Osteocyte (in vitro differentiated cells): ENCODE results near the gene DOK1. TPM values are rescaled to one million over a fixed set of nuclear protein-coding genes. Genes with fewer than 3 reads are reported as not detected.

ENCODE experiments used
- DNase-seq: peaks from one replicate; pipeline ENCODE4 v3.0.0; 2021; ENCODE audit warnings: mixed read lengths; ENCODE audit not compliant: unreplicated experiment; ENCODE audit errors: extremely low spot score
- H3K27ac Mint-ChIP-seq: one replicate; pipeline ENCODE4 v1.8.0; 2021; ENCODE audit warnings: mild to moderate bottlenecking, mixed read lengths; ENCODE audit not compliant: unreplicated experiment
- H3K27me3 Mint-ChIP-seq: one replicate; pipeline ENCODE4 v1.8.0; 2021; ENCODE audit warnings: mixed read lengths; ENCODE audit not compliant: unreplicated experiment
- H3K36me3 Mint-ChIP-seq: one replicate; pipeline ENCODE4 v1.8.0; 2021; ENCODE audit warnings: mixed read lengths; ENCODE audit not compliant: unreplicated experiment
- H3K4me1 Mint-ChIP-seq: one replicate; pipeline ENCODE4 v1.8.0; 2021; ENCODE audit warnings: mixed read lengths; ENCODE audit not compliant: unreplicated experiment
- H3K4me3 Mint-ChIP-seq: one replicate; pipeline ENCODE4 v1.8.0; 2021; ENCODE audit warnings: mild to moderate bottlenecking, moderate library complexity, mixed read lengths; ENCODE audit not compliant: unreplicated experiment
- H3K9me3 Mint-ChIP-seq: one replicate; pipeline ENCODE4 v1.8.0; 2021; ENCODE audit warnings: mixed read lengths; ENCODE audit not compliant: unreplicated experiment
- total RNA-seq: library from RNA; stranded (reverse); gene quantifications from 2 replicates; pipeline ENCODE4 v1.2.1, GENCODE V29; 2021
- TF ChIP-seq, protein P1 (sequence below): fragments of 200-600 bp; sonication (generic); IDR thresholded peaks from 2 replicates; pipeline ENCODE4 v1.5.0; 2021; ENCODE audit warnings: antibody characterized with exemption, mild to moderate bottlenecking, moderate library complexity

The DOK1 gene
- total RNA-seq, 1 donor from 2014 or later = 17.7 TPM

DNA sequence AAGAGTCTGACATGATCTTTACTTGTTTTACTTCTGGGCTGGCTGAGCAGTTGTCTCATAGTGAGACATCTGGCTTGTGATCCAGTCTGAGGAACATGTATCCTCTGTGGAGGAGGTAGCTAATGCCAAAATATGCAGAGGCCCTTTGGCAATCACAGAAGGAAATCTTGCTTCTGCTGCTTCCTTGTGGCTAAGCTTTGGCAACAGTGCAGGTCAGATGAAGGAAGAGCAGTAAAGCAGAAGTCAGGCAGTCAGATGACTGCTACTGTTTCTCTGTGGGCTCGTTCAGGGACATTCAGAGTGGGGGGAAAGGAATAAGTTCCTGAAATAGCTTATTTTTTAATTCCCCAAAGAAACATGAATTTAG, 22.3 kb downstream of the DOK1 start:
- H3K36me3 Mint-ChIP-seq = no peaks in the 10 kb centered on the region
- H3K27ac Mint-ChIP-seq = no peak overlapping the region
- TF ChIP-seq, protein P1, sequence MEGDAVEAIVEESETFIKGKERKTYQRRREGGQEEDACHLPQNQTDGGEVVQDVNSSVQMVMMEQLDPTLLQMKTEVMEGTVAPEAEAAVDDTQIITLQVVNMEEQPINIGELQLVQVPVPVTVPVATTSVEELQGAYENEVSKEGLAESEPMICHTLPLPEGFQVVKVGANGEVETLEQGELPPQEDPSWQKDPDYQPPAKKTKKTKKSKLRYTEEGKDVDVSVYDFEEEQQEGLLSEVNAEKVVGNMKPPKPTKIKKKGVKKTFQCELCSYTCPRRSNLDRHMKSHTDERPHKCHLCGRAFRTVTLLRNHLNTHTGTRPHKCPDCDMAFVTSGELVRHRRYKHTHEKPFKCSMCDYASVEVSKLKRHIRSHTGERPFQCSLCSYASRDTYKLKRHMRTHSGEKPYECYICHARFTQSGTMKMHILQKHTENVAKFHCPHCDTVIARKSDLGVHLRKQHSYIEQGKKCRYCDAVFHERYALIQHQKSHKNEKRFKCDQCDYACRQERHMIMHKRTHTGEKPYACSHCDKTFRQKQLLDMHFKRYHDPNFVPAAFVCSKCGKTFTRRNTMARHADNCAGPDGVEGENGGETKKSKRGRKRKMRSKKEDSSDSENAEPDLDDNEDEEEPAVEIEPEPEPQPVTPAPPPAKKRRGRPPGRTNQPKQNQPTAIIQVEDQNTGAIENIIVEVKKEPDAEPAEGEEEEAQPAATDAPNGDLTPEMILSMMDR = no peak
- no peak overlapping the region for H3K4me3 Mint-ChIP-seq
- peaks cover 17% of the 10 kb centered on the region for H3K4me1 Mint-ChIP-seq
- H3K9me3 Mint-ChIP-seq = peaks cover 4% of the 10 kb centered on the region
- DNase-seq = no peak
- no peaks in the 10 kb centered on the region for H3K27me3 Mint-ChIP-seq

DNA sequence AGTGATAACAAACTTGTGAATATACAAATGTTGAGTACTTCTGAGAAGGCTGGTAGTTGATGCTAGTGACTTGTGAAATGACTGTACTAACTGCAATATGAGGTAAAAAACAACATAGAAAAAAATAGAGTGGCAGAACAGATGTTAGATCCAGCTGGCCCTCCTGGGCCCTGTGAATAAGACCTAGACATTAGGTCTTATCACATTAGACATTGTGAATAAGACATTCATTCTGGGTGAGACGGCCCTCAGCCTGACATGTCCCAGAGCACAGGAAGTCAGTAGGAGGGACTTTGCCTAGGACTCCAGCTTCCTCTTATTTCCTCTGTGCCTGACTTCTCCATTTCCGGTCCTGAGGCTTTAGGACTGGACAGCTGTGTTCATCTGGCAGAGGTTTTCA, 22.9 kb downstream of the DOK1 start:
- no peak for DNase-seq
- peaks cover 4% of the 10 kb centered on the region for H3K9me3 Mint-ChIP-seq
- H3K27ac Mint-ChIP-seq = no peak overlapping the region
- H3K36me3 Mint-ChIP-seq = no peaks in the 10 kb centered on the region
- TF ChIP-seq, protein P1 = no peak
- H3K27me3 Mint-ChIP-seq = no peaks in the 10 kb centered on the region
- no peak overlapping the region for H3K4me3 Mint-ChIP-seq
- peaks cover 17% of the 10 kb centered on the region for H3K4me1 Mint-ChIP-seq

DNA sequence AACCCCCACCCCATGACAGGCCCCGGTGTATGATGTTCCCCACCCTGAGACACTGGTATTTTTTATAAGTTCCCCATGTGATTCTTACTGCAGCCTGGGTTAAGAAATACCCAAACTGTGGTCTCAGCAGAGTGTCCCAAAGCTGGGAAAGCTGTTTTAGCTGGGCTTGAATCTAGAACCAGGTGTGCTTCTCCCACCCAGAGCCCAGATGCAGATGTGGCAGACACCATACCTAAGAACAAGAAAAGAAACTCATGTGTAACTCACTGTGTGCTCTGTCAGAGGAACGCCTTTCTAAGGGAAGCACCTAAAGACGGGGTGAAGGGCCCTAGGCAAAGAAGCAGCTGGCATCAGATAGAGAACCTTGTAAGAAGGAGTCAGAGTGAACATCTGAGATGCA, 23.9 kb downstream of the DOK1 start:
- Mint-ChIP-seq H3K36me3 (no peaks in the 10 kb centered on the region), H3K4me3 (no peak overlapping the region), H3K4me1 (peaks cover 19% of the 10 kb centered on the region), H3K27ac (no peak overlapping the region), H3K9me3 (peaks cover 4% of the 10 kb centered on the region), H3K27me3 (no peaks in the 10 kb centered on the region)
- no peak for DNase-seq
- TF ChIP-seq, protein P1 = no peak

DNA sequence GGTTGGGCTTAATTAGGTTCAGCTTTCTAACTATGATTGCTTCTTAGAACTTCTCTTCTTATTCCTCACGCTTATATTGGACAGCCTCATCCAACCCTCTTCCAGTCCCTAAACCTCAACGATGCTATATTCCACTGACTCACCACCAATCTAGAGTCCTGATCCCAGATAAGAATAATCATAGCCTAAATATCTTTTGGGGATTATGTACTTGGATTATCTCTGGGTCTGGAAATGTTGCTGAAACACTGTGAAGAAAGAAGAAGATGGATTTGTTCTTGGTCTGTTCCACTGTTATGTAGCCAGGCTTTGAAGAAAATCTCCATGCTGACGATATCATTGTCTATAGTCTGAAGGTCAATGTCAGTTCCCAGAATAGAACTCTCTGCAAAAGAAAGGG, 26.9 kb downstream of the DOK1 start:
- H3K27ac Mint-ChIP-seq = no peak overlapping the region
- no peak for DNase-seq
- no peaks in the 10 kb centered on the region for H3K36me3 Mint-ChIP-seq
- peaks cover 21% of the 10 kb centered on the region for H3K4me1 Mint-ChIP-seq
- TF ChIP-seq, protein P1 = no peak
- H3K4me3 Mint-ChIP-seq = no peak overlapping the region
- no peaks in the 10 kb centered on the region for H3K27me3 Mint-ChIP-seq
- H3K9me3 Mint-ChIP-seq = no peaks in the 10 kb centered on the region

DNA sequence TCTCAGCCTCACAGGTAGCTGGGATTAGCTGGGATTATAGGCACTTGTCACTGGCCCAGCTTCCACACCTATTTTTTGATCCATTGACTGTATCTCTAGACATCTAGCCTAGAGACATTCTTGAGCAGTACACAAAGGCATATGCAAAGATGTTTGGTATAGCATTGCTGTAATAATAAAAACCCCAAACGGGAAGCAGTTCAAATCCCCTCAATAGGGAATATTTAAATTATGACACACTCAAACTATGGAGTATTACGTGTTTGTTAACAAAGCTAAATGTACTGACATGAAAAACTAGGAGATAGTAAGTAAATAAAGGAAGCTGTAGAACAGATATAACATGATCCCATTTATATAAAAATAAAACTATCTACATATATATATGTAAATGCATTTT, 27.7 kb downstream of the DOK1 start:
- Mint-ChIP-seq H3K4me1 (peaks cover 21% of the 10 kb centered on the region), H3K4me3 (no peak overlapping the region), H3K36me3 (no peaks in the 10 kb centered on the region), H3K27ac (no peak overlapping the region), H3K9me3 (no peaks in the 10 kb centered on the region), H3K27me3 (no peaks in the 10 kb centered on the region)
- TF ChIP-seq, protein P1 = no peak
- DNase-seq = no peak
